Measurements from ENCODE around the gene TBX3. TPM values are rescaled to one million over a fixed set of nuclear protein-coding genes. Genes with fewer than 3 reads are reported as not detected.
"Not testable (repeated sequence)": the region's sequence is repeated elsewhere in the genome, so short reads cannot be mapped to it uniquely, and the experiment has no call there.

Gene TBX3
- total RNA-seq, result not detected

DNA sequence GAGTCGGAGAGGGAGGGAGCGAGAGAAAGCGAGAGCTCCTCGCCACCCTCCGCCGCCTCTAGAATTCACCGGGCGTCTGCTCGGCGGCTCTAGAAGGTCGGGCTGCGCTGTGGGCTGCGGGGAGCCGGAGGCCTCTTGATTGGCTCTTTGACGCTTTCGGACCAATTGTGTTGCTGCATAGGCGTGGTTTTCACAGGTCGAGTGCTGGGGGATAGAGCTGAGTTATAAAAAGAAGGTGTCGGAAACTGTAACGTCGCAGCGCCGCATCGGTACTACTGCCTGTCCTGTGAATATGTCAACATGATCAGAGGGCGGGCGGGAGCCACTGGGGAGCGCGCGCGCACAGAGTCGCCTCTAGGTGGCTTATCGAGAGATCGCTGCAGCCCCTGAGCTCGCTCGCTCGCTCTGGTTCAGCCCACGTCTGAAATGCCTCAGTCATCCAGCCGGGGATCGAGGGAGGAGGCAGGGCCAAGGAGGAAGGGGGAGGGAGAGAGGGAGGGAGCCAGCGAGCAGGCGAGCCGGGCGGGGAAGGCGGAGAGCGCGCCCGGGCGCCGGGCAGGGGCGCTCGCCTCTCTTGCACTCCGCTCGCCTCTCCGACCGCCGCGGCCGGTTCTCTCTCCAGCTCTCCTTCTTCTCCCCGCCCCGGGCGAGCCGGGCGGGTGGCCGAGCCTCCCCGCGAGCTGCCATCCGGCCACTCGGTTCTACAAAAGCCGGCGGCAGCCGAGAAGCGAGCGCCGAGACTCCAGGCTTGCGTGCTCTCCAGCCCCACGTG, at the start of gene TBX3:
Gene TBX3, minus strand, starts transcription at position 78 of the 772 bp plus-strand sequence. CDS start 975 bp downstream, outside the sequence.
- Mint-ChIP-seq H3K27me3 (peaks cover 95% of the 10 kb centered on the region), H3K4me3 (peak within 1 kb of the TSS; percentile 73), H3K36me3 (peaks cover 15% of the 10 kb centered on the region), H3K9me3 (peaks cover 14% of the 10 kb centered on the region), H3K27ac (no peak within 1 kb of the TSS), H3K4me1 (peaks cover 31% of the 10 kb centered on the region)
- DNase-seq, result peak; percentile 69

DNA sequence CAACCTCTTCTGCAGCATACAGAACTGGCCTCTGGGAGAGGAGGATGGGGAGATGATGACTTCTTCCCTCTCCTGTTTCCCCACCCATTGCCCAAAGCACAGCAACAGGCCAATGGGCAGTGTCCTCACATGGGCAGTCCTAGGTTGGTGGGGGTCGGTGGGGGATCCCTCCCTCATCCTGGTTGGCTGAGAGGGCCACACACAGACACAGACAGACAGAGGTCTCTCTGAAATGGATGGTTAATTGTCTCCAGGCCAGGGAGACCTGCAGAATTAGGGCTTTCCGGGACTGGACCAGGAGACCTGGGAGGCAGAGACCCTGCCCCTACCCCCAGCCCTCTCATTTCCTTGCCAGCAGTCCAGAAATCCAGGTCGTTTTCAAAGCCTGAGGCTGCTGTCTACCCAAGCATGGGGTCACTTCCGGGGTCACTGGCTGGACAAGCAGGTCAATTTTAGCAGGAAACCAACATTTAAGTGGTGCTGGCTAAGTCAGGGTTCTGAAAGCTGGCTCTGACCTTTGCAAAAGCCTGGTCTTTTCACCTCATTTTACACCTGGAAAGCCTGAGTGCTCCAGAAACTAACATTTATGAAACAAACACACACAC, 48.6 kb upstream of the TBX3 start:
- H3K4me3 Mint-ChIP-seq, result no peak overlapping the region
- H3K27me3 Mint-ChIP-seq, result peaks cover 40% of the 10 kb centered on the region
- no peak overlapping the region for H3K27ac Mint-ChIP-seq

GRCh38 chr12:114729731-114730130, 45.8 kb upstream of the TBX3 start:
- Mint-ChIP-seq H3K9me3 (no peaks in the 10 kb centered on the region), H3K27ac (no peak overlapping the region), H3K4me1 (no peaks in the 10 kb centered on the region), H3K4me3 (no peak overlapping the region), H3K27me3 (peaks cover 12% of the 10 kb centered on the region), H3K36me3 (no peaks in the 10 kb centered on the region)
- no peak for DNase-seq

More for the DNA sequence above, 48.6 kb upstream of the TBX3 start:
- DNase-seq, result no peak
- Mint-ChIP-seq H3K4me1 (peaks cover 1% of the 10 kb centered on the region), H3K36me3 (no peaks in the 10 kb centered on the region), H3K9me3 (no peaks in the 10 kb centered on the region)

DNA sequence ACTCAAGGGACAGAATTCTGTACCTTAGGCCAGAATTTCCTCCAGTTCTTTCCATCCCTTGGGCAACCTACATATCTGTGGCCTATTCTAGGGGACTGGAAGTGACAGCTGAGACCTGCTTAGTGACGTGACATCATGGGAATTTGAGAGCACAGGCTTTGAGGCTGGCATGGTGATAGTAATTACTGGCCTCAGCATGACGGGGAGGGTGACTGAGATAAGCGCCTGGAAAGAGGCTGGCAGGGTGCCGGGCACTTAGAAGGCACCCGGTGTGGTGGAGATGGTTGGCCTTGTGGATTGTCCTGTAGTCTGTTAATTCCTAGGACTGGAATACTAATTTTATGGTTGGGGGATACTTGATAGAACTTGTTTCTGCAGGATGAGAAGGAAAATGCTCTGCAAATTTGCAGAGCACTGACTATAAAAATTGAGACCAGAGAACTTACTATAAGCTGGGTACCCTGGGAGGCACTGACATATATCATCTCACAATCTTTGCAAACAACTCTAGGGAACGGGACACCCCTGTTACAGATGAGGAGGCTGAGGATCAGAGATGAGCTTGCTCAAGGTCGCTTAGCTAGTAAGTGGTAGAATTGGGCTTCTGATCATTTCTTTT, 42.2 kb upstream of the TBX3 start:
- no peak for DNase-seq
- no peaks in the 10 kb centered on the region for H3K27me3 Mint-ChIP-seq
- no peaks in the 10 kb centered on the region for H3K4me1 Mint-ChIP-seq
- H3K4me3 Mint-ChIP-seq, result no peak overlapping the region
- H3K36me3 Mint-ChIP-seq, result no peaks in the 10 kb centered on the region
- no peak overlapping the region for H3K27ac Mint-ChIP-seq
- no peaks in the 10 kb centered on the region for H3K9me3 Mint-ChIP-seq

GRCh38 chr12:114722176-114722575, 38.2 kb upstream of the TBX3 start:
- not testable (repeated sequence) for DNase-seq, H3K4me1 Mint-ChIP-seq, H3K4me3 Mint-ChIP-seq, H3K36me3 Mint-ChIP-seq, H3K27me3 Mint-ChIP-seq, H3K9me3 Mint-ChIP-seq, H3K27ac Mint-ChIP-seq

DNA sequence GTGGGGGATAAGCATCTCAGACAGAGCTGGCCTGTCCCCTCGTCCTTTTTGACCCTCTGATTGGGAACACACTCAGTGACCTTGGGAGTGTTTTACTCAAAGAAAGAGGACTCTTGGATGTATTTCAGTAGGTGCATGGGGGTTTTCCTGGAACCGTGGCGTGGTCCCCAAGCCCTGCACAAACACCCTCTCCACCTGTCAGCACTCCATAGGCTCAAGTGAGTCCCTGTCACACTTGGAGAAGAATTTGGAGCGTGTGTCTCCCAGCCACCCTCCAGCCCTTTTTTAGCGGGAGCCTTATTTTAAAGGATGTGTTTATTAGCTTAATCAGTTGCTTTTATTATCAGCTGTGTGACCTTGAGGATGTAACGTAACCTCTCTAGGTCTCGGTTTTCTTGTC, 37.3 kb upstream of the TBX3 start:
- Mint-ChIP-seq H3K27ac (no peak overlapping the region), H3K36me3 (no peaks in the 10 kb centered on the region), H3K27me3 (peaks cover 9% of the 10 kb centered on the region), H3K9me3 (peaks cover 2% of the 10 kb centered on the region), H3K4me3 (no peak overlapping the region), H3K4me1 (no peaks in the 10 kb centered on the region)
- DNase-seq, result no peak

GRCh38 chr12:114713466-114714215, 29.7 kb upstream of the TBX3 start:
- H3K4me1 Mint-ChIP-seq, result no peaks in the 10 kb centered on the region
- no peak overlapping the region for H3K27ac Mint-ChIP-seq
- H3K4me3 Mint-ChIP-seq, result no peak overlapping the region
- no peak for DNase-seq
- H3K36me3 Mint-ChIP-seq, result no peaks in the 10 kb centered on the region
- peaks cover 4% of the 10 kb centered on the region for H3K9me3 Mint-ChIP-seq
- H3K27me3 Mint-ChIP-seq, result peaks cover 39% of the 10 kb centered on the region

DNA sequence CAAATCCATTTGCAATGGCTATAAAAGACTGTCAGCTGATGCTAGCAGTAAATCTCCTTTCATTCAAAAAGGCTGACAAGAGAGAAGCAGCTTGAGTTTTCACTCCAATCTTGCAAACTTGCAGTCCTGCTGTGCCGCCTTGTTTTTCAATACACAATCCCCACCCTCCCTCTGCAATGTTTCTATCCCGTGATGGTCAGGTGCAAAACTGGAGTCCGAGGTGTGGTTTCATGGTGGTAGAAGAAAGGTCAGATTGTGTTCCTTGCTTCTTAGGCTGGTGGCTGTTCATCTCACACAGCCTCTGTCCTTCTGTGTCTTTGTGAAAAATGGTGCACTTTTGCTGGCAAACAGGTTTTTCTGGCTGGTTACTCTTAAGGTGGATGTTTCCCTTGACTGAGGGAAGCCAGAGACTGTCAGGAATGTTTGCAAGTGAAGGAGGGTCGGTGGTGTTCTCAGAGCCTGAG, 27.7 kb upstream of the TBX3 start:
- Mint-ChIP-seq H3K27me3 (peaks cover 35% of the 10 kb centered on the region), H3K36me3 (no peaks in the 10 kb centered on the region), H3K4me1 (no peaks in the 10 kb centered on the region), H3K9me3 (peaks cover 5% of the 10 kb centered on the region), H3K4me3 (no peak overlapping the region), H3K27ac (no peak overlapping the region)
- DNase-seq, result no peak

DNA sequence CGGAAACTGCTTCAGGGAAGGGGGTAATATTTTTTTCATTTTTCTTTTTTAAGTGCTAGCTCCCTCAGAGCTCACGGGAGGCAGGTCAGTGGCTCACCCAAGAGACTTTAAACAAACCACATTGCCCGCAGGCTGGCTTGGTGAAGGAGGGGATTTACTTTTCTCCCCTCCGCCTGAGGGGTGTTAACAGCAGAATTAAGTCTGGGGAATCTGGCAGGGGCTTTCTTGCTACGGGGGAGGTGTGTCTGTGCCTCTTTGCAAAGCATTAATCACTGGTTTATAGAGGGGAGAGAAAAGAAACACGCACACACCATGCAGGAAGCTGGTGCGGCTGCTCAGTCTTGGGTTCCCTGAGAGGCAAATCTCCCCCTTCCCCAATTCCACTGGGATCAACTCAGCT, 26.2 kb upstream of the TBX3 start:
- no peaks in the 10 kb centered on the region for H3K36me3 Mint-ChIP-seq
- H3K27me3 Mint-ChIP-seq, result peaks cover 37% of the 10 kb centered on the region
- DNase-seq, result no peak
- peaks cover 5% of the 10 kb centered on the region for H3K9me3 Mint-ChIP-seq
- H3K4me1 Mint-ChIP-seq, result no peaks in the 10 kb centered on the region
- no peak overlapping the region for H3K4me3 Mint-ChIP-seq
- H3K27ac Mint-ChIP-seq, result no peak overlapping the region

GRCh38 chr12:114709112-114709511, 25.1 kb upstream of the TBX3 start:
- Mint-ChIP-seq H3K4me1 (no peaks in the 10 kb centered on the region), H3K9me3 (peaks cover 5% of the 10 kb centered on the region), H3K4me3 (no peak overlapping the region), H3K27ac (no peak overlapping the region), H3K36me3 (no peaks in the 10 kb centered on the region), H3K27me3 (peaks cover 34% of the 10 kb centered on the region)
- DNase-seq, result no peak

DNA sequence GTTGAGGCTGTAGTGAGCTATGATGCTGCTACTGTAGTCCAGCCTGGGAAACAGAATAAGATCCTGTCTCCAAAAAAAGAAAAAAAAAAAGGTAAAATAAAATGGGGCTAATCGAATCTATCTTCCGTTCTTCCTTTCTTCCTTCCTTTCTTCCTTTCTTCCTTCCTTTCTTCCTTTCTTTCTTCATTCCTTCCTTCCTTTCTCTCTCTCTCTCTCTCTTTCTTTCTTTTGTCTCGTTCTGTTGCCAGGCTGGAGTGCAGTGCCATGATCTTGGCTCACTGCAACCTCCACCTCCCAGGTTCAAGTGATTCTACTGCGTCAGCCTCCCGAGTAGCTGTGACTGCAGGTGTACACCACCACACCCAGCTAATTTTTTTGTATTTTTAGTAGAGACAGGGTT, 24.6 kb upstream of the TBX3 start:
- H3K9me3 Mint-ChIP-seq, DNase-seq, H3K4me3 Mint-ChIP-seq, H3K4me1 Mint-ChIP-seq, H3K36me3 Mint-ChIP-seq, H3K27ac Mint-ChIP-seq: not testable (repeated sequence)
- peaks cover 39% of the 10 kb centered on the region for H3K27me3 Mint-ChIP-seq

DNA sequence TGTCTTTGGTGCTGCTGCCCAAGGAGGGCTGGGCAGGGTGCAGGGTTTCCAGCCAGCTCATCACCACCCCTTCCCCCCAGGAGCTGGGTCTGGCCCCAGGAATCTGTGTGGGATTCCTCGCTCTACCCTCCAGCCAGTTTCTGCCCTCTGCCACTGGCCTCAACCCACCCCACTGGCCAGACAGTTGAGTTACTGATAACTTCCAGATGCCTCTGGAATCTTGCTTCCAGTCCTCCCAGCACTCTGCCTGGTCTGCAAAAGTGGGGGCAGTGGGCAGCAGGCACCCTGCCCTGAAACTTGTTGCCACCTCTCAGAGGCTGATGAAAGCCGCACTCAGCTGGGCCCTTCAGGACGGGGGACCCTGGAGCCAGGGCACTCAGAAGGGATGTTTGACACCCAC, 20.1 kb upstream of the TBX3 start:
- H3K9me3 Mint-ChIP-seq, result peaks cover 2% of the 10 kb centered on the region
- no peaks in the 10 kb centered on the region for H3K36me3 Mint-ChIP-seq
- no peaks in the 10 kb centered on the region for H3K4me1 Mint-ChIP-seq
- no peak overlapping the region for H3K27ac Mint-ChIP-seq
- no peak overlapping the region for H3K4me3 Mint-ChIP-seq
- DNase-seq, result no peak
- H3K27me3 Mint-ChIP-seq, result peaks cover 55% of the 10 kb centered on the region

DNA sequence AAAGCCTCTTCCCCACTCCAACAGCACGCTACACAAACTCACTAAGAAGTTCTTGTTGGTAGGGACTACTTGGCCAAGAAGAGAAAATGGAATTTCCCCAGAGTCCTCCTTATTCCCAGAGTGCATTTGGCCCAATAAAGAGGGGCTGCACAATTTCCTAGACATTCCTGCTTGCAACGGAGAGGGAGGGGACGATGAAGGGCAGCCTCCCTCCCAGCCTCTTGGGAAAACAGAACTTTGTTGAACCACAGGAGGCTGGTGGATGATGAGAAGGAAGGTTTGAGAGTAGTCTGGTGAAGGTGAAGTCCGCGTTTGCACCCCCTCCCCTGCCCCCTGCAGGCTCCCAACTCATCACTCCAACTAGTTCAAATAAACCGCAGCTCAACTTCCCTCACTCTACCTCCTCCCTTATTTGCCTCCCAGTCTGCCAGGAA, 19.1 kb upstream of the TBX3 start:
- no peaks in the 10 kb centered on the region for H3K36me3 Mint-ChIP-seq
- peaks cover 65% of the 10 kb centered on the region for H3K27me3 Mint-ChIP-seq
- H3K4me1 Mint-ChIP-seq, result no peaks in the 10 kb centered on the region
- DNase-seq, result no peak
- H3K9me3 Mint-ChIP-seq, result no peaks in the 10 kb centered on the region
- H3K27ac Mint-ChIP-seq, result no peak overlapping the region
- H3K4me3 Mint-ChIP-seq, result no peak overlapping the region

GRCh38 chr12:114702462-114702861, 18.5 kb upstream of the TBX3 start:
- Mint-ChIP-seq H3K9me3 (no peaks in the 10 kb centered on the region), H3K27me3 (peaks cover 71% of the 10 kb centered on the region)

DNA sequence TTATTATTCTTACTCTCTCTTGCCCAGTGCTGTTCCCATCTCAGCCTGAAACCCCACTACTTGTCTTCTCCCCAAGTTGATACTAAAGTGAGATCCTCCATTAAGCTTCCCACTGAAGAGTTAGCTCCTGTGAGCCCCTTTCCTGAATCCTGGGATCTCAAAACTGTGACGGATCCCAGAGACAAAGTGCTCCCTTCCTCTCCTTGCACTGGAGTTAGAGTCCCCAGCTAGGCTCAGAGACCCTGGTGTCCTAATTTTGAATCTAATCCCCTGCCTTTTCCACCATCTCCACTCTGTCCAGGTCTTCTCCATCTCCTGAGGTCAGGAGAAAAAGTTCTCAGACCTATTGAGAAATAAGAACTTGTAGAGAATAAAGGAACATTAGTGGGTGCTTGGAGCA, 17.6 kb upstream of the TBX3 start:
- no peaks in the 10 kb centered on the region for H3K36me3 Mint-ChIP-seq
- H3K4me3 Mint-ChIP-seq, result no peak overlapping the region
- no peak for DNase-seq
- no peaks in the 10 kb centered on the region for H3K4me1 Mint-ChIP-seq
- no peaks in the 10 kb centered on the region for H3K9me3 Mint-ChIP-seq
- H3K27me3 Mint-ChIP-seq, result peaks cover 80% of the 10 kb centered on the region
- no peak overlapping the region for H3K27ac Mint-ChIP-seq

More at GRCh38 chr12:114702462-114702861, 18.5 kb upstream of the TBX3 start:
- DNase-seq, result no peak
- Mint-ChIP-seq H3K27ac (no peak overlapping the region), H3K36me3 (no peaks in the 10 kb centered on the region), H3K4me1 (no peaks in the 10 kb centered on the region), H3K4me3 (no peak overlapping the region)

All from activated naive CD8-positive, alpha-beta T cell treated with anti-CD3 and anti-CD28 coated beads for 36 hours (primary cell).